MM.1S (cell line): ENCODE data around the gene PWWP3B.
A peak's percentile ranks its signal among the peaks of the same experiment; 100 is the strongest.

Experiments
- EZH2 ChIP-seq: fragments of 300-600 bp; sonication (generic); optimal IDR thresholded peaks from 2 replicates; pipeline ENCODE3; 2017; ENCODE audit warnings: low read depth, mild to moderate bottlenecking, antibody characterized with exemption, low read length, mixed read lengths
- EZH2phosphoT487 ChIP-seq: fragments of 300-600 bp; sonication (generic); IDR thresholded peaks from 2 replicates; pipeline ENCODE4 v1.6.1; 2018; ENCODE audit warnings: antibody characterized with exemption, low read length
- TF ChIP-seq, protein P1 (sequence below): fragments of 300-600 bp; sonication (generic); IDR thresholded peaks from 2 replicates; pipeline ENCODE4 v1.5.1; 2016; ENCODE audit warnings: antibody characterized with exemption, low read length, mixed read lengths

DNA sequence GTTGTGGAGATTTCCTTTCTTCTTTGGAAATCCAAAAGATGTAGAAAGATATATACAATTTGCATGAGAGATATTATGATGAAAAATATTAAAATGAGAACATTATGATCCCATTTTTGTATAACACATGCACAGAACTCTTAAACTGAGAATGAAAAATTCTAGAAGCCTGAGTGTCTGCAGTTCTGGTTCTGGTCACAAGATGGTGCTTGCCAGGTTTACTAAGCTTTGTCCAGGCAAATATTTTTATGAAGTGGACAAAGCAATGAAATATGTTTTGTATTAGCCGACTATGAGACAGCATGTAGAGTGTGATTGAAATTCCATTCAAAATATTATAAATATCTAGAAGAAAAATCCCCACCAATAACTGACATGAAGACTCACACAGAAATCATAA lies 2.2 kb downstream of the PWWP3B start:
- TF ChIP-seq, protein P1, sequence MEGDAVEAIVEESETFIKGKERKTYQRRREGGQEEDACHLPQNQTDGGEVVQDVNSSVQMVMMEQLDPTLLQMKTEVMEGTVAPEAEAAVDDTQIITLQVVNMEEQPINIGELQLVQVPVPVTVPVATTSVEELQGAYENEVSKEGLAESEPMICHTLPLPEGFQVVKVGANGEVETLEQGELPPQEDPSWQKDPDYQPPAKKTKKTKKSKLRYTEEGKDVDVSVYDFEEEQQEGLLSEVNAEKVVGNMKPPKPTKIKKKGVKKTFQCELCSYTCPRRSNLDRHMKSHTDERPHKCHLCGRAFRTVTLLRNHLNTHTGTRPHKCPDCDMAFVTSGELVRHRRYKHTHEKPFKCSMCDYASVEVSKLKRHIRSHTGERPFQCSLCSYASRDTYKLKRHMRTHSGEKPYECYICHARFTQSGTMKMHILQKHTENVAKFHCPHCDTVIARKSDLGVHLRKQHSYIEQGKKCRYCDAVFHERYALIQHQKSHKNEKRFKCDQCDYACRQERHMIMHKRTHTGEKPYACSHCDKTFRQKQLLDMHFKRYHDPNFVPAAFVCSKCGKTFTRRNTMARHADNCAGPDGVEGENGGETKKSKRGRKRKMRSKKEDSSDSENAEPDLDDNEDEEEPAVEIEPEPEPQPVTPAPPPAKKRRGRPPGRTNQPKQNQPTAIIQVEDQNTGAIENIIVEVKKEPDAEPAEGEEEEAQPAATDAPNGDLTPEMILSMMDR, result peak; percentile 53
- no peak for TF ChIP-seq EZH2phosphoT487
- TF ChIP-seq EZH2, result no peak
